AG09319 (cell line): ENCODE measurements around the gene MRC1.

Source experiments
- DNase-seq: peaks from one replicate; pipeline ENCODE4 v3.0.0-alpha.2; 2010; ENCODE audit warnings: low read depth; ENCODE audit errors: extremely low read depth
- TF ChIP-seq, protein P1 (sequence below): IDR thresholded peaks from 2 replicates; pipeline ENCODE4 v1.5.1; 2011; ENCODE audit warnings: low read depth, mild to moderate bottlenecking, inconsistent platforms, low read length, moderate library complexity

MRC1 gene

DNA sequence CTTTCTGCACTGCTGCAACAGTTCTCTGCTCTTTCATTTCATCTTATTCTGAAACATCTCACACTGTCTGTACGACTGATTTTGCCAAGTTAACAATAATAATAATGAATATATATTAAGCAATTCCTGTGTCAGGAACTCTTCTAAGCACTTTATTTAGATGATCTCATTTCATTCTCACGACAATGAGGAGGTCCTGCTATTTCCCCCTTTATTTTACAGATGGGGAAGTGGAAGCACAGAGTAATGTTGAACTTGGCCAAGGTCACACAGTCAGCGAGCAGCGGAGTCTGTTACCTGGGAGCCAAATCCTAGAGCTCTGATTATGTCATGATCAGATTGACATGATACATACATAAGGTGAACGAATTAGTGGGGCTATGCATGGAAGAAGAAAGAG lies 5.8 kb downstream of the MRC1 start:
- TF ChIP-seq, protein P1, sequence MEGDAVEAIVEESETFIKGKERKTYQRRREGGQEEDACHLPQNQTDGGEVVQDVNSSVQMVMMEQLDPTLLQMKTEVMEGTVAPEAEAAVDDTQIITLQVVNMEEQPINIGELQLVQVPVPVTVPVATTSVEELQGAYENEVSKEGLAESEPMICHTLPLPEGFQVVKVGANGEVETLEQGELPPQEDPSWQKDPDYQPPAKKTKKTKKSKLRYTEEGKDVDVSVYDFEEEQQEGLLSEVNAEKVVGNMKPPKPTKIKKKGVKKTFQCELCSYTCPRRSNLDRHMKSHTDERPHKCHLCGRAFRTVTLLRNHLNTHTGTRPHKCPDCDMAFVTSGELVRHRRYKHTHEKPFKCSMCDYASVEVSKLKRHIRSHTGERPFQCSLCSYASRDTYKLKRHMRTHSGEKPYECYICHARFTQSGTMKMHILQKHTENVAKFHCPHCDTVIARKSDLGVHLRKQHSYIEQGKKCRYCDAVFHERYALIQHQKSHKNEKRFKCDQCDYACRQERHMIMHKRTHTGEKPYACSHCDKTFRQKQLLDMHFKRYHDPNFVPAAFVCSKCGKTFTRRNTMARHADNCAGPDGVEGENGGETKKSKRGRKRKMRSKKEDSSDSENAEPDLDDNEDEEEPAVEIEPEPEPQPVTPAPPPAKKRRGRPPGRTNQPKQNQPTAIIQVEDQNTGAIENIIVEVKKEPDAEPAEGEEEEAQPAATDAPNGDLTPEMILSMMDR = no peak
- no peak for DNase-seq

DNA sequence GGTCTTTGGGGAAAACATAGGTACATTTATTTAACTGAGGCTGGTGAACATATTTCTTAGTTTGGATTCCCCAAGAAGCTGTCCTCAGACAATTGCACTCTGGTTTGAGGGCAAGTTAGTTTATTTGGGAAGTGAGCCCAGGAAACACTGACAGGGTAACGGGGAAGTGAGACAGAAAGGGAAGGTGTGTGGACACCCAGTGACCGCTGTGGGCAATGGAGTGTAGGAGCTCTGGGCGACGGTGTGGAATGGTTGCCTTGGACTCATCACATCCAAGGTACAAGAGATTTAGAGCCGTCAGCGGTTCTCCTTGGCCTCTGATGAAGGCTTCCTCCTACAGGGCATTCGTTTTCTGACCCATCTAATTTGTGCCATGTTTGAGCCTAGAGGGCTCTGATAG lies 7.1 kb downstream of the MRC1 start:
- DNase-seq = no peak

DNA sequence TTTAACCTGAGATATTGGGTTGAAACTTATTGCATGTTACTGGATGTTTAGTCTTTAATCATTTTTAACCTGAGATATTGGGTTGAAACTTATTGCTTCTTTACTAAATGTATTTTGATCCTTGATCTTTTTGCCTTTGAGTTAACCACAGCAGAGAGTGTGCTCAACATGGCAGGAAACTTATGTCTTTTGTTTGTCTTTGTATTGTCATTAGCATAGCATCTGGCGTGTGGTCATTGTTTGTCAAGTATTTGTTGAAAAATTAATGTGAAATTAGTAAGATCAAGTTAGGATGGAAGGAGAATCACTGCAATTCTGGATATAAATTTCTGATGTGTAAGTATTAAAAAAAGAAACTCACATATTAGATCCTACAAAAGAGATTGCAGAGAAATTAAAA lies 8.2 kb downstream of the MRC1 start:
- DNase-seq = no peak
- TF ChIP-seq, protein P1 = no peak

More for the DNA sequence above, 7.1 kb downstream of the MRC1 start:
- TF ChIP-seq, protein P1 = no peak

DNA sequence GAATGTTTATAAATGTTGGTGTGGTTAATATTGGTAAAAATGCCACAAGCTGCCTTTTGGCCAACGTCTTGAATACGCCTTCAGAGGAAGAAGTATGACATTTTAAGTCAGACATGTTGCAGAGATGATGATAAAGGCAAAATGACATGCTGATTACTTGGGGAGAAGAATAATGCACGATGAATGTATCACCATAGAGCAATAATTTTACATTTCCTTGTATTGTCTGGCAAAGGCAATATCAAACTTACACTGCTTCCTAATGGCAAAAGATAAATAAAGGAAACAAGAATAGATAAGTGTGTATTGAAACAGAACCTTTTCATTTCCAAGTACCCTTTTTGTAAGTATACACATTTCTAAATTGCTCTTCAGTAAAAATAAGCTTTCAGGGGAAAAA lies 8.6 kb downstream of the MRC1 start:
- TF ChIP-seq, protein P1 = no peak
- DNase-seq = no peak

DNA sequence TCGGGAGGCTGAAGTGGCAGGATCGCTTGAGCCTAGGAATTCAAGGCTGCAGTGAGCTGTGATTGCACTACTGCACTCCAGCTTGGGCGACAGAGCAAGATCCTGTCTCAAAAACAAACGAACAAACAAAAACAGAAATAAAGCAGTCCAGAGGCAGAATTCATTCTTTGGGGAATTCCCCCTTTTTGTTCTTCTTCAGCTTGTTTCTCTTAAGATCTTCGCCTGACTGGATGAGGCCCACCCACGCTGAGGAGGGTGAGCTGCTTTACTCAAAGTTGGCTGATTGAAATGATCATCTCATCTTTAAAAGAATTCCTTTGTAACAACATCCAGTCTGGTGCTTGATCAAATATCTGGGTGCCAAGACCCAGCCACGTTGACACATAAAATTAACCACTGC lies 10.7 kb downstream of the MRC1 start:
- DNase-seq = no peak
- TF ChIP-seq, protein P1 = no peak

DNA sequence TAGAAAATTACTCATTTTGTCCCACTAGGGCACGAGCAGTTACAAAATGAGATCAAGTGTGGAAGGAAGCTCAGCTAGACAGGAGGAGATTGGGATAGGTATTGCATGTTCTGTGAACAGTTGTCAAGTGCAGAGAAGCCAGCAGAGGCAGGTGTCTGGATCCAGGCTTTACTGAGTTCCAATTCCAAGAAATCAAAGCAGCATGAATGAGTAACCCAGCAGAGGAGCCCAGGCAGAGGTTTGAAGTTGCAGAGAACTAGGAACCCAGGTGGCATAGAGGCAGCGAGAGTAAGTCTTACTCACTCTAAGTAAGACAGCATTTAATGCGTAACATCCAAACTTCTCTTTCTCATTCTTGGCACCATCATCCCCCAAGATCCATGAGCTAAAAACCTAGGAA lies 11.8 kb downstream of the MRC1 start:
- no peak for DNase-seq
- TF ChIP-seq, protein P1 = no peak

DNA sequence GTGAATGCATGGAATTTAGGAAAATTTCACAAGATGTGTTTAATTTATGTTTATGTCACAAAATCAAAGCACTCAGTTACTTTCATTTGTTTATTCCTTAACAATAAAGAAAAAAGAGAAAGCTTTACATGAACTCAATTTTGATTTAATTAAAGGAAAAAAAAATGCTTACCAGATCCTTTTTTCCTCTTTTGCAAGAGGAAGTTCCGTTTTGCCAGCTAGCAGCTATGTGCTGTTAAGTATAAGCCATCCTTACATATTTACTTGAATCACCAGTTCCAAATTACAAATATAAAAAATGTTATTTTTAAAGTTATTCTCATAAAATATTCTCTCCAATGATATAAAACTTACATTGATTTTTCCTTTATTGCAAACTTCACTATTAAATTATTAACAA lies 12.7 kb downstream of the MRC1 start:
- TF ChIP-seq, protein P1 = no peak
- no peak for DNase-seq
